Measurements from ENCODE around the gene NR3C1.

The NR3C1 gene

GRCh38 chr5:143403593-143404415, at the start of gene NR3C1:
Gene NR3C1 (minus strand): TSS chr5:143403686. CDS start chr5:143400839, 2,847 bp downstream.
- TF ChIP-seq CTCF (conservative IDR thresholded peaks at IDR 0.05; ENCODE audit: control insufficient read depth, insufficient read depth, low read depth, low read length): peak; percentile 30
- peak; percentile 81 for DNase-seq (ENCODE audit: low read depth)
- H3K4me3 ChIP-seq (ENCODE audit: control insufficient read depth, low read depth, low read length): peak within 1 kb of the TSS; percentile 88

- H3K4me3 ChIP-seq (ENCODE audit: control insufficient read depth, low read depth, low read length): no peak overlapping the region
- no peak for TF ChIP-seq CTCF (conservative IDR thresholded peaks at IDR 0.05; ENCODE audit: control insufficient read depth, insufficient read depth, low read depth, low read length)
- DNase-seq (ENCODE audit: low read depth): no peak
Observed at GRCh38 chr5:143449772-143450171, 46.3 kb upstream of the NR3C1 start.

GRCh38 chr5:143448518-143448917, 45.0 kb upstream of the NR3C1 start:
- H3K4me3 ChIP-seq (ENCODE audit: control insufficient read depth, low read depth, low read length): no peak overlapping the region
- TF ChIP-seq CTCF (conservative IDR thresholded peaks at IDR 0.05; ENCODE audit: control insufficient read depth, insufficient read depth, low read depth, low read length): no peak
- no peak for DNase-seq (ENCODE audit: low read depth)

- DNase-seq (ENCODE audit: low read depth): no peak
- no peak for TF ChIP-seq CTCF (conservative IDR thresholded peaks at IDR 0.05; ENCODE audit: control insufficient read depth, insufficient read depth, low read depth, low read length)
Observed at GRCh38 chr5:143447983-143448382, 44.5 kb upstream of the NR3C1 start.

GRCh38 chr5:143446535-143447226, 43.2 kb upstream of the NR3C1 start:
- DNase-seq (ENCODE audit: low read depth): no peak
- TF ChIP-seq CTCF (conservative IDR thresholded peaks at IDR 0.05; ENCODE audit: control insufficient read depth, insufficient read depth, low read depth, low read length): no peak
- H3K4me3 ChIP-seq (ENCODE audit: control insufficient read depth, low read depth, low read length): no peak overlapping the region

More at GRCh38 chr5:143447983-143448382, 44.5 kb upstream of the NR3C1 start:
- no peak overlapping the region for H3K4me3 ChIP-seq (ENCODE audit: control insufficient read depth, low read depth, low read length)

- no peak overlapping the region for H3K4me3 ChIP-seq (ENCODE audit: control insufficient read depth, low read depth, low read length)
- no peak for TF ChIP-seq CTCF (conservative IDR thresholded peaks at IDR 0.05; ENCODE audit: control insufficient read depth, insufficient read depth, low read depth, low read length)
- peak; percentile 49 for DNase-seq (ENCODE audit: low read depth)
Observed at GRCh38 chr5:143445776-143446175, 42.3 kb upstream of the NR3C1 start.

Data from fibroblast of mammary gland (primary cell).